GM18861 (cell line): ENCODE results near the gene AGRN.
"Not testable (repeated sequence)": the region's sequence is repeated elsewhere in the genome, so short reads cannot be mapped to it uniquely, and the experiment has no call there.

Experiments
- ATAC-seq: cut with Tn5 transposase; IDR thresholded peaks from one replicate; pipeline ENCODE4 v1.9.1; 2021; ENCODE audit not compliant: unreplicated experiment

Gene AGRN

GRCh38 chr1:1088801-1089680 is 69.1 kb downstream of the AGRN start:
- ATAC-seq: no peak

DNA sequence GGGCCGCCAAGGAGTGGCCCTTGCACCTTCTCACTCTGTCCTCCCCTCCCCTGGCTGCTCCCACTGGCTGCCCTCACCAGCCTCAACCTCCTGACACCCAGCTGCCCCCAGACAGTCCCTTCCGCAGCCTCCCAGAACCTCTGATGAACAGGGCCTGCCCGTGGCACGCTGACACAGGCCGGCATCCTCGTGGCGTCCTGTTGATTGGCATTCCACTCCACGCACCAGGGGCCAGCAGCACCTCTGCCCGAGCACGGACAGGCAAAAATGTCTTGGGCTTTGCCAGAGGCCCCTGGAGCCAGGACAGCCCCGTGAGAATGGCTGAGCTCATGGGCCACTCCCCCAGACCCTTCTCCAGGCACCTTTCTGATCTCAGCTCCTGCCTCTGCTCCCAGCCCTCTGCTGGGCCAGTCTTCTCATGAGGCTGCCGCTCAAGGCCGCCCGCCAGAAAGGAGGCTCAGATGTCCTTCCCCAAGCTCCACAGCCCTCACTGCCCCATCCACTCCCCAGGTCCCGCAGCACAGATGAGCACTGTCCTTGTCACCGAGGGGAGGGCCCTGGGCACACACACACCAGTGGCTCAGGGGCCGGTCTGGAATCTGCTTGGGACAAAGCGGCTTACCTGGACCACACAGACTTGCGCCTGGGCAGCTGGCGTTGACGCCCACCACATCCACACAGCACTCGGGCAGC is 70.0 kb downstream of the AGRN start:
- no peak for ATAC-seq

DNA sequence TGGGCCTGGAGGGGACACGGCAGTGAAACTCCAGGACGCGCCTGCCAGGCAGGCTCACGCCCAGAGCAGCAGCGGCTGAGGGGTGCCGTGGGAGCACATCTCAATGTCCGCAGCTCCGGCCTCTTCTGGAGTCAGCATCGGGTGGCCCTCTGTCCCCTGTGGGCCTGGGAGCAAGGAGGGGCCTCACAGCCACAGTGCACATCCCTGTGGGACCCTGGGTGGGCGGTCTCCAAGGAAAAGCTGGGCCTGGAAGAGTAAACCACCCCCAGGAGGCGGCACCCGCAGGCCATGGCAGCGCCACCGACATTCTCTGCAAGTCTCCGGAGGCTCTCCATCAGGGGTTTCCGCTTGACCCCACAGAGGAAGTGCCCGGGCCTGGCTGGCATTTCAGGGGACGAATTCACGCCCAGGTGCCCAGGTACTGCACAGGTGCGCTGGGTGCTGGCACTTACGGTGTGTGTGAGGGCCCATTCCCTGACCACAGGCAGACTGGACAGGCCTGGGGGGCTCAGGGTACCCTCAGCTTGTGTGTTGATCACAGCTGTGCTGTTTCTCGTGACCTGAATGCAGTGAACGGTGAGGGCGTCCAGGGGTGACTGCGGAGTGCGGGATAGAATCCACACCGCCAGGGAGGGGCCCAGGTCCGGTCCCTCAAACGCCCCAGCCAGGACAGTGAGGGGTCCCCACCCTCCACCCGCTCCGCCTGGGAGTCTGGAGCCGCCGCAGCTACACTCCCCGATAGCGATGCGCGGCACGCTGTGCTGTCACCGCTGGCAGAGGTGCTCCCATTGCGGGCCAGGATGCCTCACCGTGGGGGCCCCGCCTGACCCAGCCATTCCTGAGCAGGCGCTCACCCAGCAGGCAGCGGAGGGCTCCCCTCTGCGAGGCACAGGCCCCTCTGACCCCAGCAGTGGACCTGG is 70.8 kb downstream of the AGRN start:
- no peak for ATAC-seq

DNA sequence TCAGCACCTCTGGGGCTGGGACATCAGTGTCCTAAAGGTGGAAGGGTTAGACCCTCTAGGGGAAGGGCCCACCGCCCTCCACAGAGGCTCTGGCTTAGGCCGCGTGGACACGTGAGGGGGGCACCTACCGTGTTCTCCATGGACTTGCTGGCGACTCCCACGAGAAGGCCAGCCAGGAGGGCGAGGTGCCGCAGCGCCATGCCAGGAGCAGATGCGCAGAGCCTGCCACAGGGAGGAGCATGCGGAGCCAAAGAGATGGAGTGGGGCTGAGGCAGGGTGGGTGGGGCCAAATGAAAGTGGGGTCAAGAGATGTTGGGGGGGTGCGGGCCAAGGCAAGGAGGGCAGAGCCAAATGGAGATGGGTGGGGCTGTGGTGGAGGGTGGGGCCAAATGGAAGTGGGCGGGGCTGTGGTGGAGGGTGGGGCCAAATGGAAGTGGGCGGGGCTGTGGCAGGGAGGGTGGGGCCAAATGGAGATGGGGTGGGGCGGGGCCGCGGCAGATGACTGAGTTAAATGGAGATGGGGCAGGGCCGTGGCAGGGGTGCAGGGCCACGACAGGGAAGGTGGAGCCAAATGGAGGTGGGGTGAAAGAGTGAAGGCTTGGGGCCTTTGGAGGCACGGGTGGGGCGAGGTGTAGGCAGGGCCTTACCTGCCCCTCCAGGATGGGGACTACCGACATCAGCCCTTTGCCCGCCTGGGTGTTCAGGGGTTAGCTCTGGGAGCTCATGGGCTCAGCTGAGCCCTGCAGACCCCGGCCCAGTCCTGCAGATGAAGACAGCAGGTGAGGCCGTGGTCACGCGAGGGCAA is 71.6 kb downstream of the AGRN start:
- no peak for ATAC-seq

GRCh38 chr1:1092149-1092855 is 72.4 kb downstream of the AGRN start:
- ATAC-seq: no peak

- ATAC-seq: no peak
Measured at GRCh38 chr1:1092894-1093609, 73.1 kb downstream of the AGRN start.

GRCh38 chr1:1093610-1093943 is 73.7 kb downstream of the AGRN start:
- no peak for ATAC-seq

DNA sequence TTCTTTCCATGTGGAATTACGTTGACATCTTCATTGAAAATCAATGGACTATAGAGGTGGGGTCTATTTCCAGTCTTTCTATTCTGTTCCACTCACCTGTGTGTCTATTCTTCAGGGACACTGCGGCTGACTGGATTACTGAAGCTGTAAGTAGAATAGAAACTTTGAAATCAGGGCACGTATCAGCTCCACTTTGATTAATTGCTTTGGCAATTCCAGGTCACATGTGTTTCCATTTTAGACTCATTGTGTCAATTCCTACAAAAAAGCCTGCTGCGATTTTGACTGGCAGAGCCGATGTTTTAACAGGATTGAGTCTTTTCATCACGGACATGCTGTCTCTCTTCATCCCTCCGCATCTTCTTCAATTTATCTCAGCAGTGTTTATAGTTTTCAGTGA is 75.1 kb downstream of the AGRN start:
- no peak for ATAC-seq

DNA sequence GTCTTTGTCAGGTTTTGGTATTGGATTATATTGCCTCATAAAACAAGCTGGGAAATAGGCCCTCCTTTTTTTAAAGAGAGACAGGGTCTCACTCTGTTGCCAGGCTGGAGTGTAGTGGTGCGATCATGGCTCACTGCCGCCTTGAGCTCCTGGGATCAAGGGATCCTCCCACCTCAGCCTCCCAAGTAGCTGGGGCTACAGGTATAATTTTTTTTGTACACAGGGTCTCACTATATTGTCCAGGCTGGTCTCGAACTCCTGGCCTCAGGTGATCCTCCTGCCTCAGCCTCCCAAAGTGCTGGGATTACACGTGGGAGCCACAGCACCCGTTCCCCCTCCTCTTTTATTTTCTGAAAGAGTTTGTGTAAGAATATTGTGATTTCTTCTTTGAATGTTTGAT is 76.2 kb downstream of the AGRN start:
- ATAC-seq: not testable (repeated sequence)

DNA sequence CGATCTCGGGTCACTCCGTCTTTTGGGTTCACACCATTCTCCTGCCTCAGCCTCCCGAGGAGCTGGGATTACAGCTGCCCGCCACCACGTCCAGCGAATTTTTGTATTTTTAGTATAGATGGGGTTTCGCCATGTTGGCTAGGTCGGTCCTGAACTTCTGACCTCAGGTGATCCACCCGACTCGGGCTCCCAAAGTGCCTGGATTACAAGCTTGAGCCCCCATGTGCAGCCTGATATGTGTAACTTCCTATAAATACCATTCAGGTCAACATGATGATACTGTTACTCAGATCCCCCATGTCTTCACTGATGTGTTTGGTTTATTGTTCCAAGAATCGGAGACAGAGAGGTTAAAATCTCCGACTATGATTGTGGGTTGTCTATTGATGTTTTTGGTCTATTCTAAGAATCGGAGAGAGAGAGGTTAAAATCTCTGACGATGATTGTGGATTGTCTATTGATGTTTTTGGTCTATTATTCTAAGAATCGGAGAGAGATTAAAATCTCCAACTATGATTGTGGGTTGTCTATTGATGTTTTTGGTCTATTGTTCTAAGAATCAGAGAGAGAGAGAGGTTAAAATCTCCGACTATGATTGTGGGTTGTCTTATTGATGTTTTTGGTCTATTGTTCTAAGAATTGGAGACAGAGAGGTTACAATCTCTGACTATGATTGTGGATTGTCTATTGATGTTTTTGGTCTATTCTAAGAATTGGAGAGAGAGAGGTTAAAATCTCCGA is 78.9 kb downstream of the AGRN start:
- ATAC-seq: no peak

- ATAC-seq: no peak
Measured at GRCh38 chr1:1099506-1100183, 79.7 kb downstream of the AGRN start.

DNA sequence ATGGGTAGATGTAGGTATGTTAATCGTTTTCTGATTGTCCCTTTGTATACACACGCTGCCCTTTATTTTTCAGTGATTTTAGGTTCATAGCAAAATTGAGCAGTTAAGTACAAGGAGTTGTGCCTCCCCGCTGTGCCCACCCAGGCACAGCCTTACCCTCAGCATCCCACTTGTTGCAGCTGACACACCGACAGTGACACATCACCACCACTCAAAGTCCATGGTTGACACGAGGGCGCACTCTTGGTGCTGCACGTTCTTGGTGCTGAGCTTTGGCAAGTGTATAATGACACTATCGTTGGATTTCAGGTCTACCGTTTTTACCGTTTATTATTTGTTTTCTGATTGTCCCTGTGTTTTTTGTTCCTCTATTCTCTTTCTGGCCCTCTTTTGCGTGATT is 80.4 kb downstream of the AGRN start:
- no peak for ATAC-seq

GRCh38 chr1:1101503-1101902 is 81.6 kb downstream of the AGRN start:
- no peak for ATAC-seq

DNA sequence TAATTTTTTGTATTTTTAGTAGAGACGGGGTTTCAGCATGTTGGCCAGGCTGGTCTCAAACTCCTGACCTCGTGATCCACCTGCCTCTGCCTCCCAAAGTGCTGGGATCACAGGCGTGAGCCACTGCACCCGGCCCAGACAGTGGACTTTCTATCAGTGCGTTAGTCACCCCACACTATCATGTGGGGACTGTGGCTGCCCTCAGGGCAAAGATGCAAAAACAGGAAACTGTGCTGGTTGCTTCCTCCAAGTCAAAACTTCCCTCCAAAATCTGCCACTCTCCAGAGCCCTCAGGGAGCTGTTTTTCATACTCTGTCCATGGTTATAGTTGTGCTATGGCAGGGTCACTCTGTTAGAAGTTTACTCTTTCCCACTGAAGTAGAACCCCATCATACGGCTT is 84.2 kb downstream of the AGRN start:
- ATAC-seq: not testable (repeated sequence)
